ENCODE results near the gene SMPD3.
A peak's percentile ranks its signal among the peaks of the same experiment; 100 is the strongest.

SMPD3 gene

DNA sequence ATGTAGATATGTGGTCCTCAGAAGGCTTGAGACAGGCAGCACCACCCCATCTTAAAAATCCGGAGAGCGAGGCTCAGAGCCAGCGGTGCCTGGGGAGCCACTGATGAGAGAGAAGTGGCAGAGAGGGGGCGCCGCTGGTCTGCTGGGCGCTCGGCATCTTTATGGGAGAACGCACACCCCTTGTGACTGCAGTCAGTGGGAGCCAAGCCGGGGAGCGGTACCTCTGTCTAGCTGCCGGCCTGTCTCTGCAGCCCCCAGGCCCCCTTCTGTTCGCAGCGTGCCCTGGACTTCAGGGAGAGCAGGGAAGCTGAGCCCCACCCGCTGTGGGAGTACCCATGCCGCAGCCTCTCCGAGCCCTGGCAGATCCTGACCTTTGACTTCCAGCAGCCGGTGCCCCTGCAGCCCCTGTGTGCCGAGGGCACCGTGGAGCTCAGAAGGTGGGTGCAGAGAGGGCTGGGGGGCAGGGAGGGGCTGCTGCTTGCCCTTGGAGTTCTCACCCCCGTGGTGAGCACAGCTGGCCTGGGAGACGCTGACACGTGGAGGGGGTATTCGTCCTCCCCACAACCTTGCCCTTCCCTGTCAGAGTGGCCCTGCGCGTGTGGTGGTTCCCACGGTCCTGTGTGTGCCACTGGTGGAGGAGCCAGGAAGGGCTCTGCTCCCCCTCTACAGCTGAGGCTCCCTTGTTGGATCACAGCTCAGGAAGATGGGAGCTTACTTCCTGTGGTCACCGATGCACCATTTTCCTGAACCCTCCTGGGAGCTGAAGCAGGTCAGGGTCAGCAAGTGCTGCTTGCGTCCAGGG is 92.7 kb downstream of the SMPD3 start:
- DNase-seq (ENCODE audit: low spot score) = no peak

DNA sequence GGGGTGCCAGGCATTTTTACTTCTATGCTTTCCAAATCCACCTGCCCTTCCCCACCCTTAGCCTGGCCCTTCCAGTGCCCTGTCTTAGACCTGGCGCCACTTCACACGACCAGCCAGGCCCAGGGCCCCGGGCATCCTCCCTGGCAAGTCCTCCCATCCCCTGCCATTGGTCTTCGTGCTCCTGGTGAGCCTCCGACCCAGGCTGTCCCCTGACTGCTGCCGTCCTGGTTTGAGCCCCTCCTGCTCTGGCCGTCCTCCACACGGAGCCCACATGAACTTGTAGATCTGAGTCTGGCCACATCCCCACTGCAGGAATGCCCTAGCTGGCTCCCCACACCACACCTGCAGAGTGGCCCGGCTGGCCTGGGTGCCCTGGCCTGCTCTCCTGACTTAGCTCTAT is 93.5 kb downstream of the SMPD3 start:
- no peak for DNase-seq (ENCODE audit: low spot score)

DNA sequence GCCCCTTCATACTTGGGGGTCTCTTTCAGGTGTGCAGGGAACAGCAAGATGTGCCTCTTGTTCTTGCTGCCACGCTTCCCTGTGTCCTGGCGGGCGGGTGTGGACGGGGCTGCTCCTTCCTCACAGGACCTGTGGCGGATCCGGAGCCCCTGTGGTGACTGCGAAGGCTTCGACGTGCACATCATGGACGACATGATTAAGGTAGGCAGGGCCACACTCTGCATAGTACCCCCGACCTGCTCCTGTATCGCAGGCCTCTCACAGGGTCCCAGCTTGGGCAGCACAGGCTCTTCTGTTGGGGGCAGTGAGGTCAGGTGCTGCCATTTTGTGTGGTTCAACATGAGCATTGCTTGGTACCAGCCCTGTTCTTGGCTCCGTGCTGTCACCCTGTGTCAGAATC is 94.9 kb downstream of the SMPD3 start:
- DNase-seq (ENCODE audit: low spot score) = no peak

DNA sequence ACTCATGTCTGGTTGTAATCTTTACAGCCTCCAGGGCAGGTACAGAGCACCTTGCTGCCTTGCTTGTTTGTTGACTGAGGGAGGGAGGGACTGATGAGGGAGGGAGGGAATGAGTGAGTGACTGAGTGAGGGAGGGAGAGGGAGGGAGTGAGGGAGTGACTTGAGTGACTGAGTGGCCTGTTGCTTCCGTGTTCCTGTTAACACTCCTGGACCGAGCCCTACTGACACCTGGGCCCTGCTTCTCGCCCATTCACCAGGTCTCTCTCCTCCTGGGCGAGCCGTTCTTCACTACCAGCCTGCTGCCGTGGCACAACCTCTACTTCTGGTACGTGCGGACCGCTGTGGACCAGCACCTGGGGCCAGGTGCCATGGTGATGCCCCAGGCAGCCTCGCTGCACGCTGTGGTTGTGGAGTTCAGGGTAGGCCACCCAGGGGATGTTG is 96.3 kb downstream of the SMPD3 start:
- no peak for DNase-seq (ENCODE audit: low spot score)

DNA sequence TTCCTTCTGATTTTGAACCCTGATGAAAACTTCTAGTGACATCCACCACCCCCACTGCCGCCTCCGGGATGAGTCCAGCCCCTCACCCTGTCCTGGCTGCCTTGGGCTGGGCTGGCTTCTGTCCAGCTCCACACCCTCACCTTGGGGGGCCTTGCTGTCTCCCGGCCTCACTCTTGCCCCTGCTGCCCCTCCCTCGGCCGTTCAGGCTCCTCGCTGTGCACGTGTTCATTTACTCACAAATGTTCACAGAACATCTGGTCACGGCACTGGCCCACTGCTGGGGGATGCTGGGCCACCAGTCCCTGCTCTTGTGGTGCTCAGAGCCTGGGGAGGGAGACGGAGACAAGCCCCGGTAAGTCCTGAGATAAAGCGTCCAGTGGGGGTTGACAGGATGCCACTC is 96.8 kb downstream of the SMPD3 start:
- DNase-seq (ENCODE audit: low spot score) = no peak

DNA sequence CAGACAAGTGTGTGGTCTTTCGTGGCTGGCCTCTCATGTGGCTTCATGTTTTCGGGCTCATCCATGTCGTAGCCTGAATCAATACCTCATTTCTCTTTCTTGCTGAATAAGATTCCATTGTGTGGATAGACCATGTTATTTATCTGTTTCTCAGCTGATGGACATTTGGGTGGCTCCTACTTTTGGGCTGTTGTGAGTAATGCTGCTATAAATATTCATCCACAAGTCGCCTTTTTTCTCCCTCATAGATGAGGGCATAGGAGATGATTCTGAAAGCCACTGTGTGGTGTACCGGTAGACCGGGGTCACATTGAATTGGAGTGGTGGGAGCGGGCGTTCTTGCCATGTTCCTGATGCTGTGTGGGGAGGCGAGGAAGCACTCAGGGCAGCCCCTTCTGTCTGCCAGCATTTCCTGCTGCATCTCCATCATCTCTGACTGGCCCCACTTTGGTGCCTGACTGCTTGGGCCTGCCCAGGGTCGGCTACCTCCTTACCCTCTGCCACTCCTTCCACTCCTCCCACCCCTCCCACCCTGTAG is 97.4 kb downstream of the SMPD3 start:
- DNase-seq (ENCODE audit: low spot score) = no peak

DNA sequence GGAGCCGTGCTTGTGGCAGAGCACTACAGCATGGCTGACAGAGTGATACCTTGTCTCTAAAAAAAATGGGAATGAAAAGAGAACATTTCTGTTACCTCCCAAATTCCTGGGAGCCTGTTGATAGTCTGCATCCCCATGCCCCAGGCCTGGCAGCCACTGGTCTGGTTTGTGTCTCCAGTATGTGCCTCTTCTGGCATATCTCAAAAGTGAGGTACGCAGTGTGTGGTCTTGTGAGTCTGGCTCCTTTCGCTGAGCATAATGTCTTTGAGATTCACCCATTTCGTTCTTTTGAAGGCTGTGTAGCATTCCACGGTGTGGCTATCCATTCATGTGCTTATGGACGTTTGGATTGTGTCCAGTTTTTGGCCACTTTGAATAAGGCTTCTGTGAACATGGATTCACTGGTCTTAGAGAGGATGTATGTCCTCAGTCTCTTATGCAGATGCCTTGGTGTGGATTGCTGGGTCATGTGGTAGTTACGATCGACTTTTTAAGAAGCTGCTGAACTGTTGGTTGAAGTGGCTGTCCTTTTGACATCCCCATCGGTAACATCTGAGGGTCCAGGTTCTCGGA is 98.4 kb downstream of the SMPD3 start:
- DNase-seq (ENCODE audit: low spot score) = no peak

DNA sequence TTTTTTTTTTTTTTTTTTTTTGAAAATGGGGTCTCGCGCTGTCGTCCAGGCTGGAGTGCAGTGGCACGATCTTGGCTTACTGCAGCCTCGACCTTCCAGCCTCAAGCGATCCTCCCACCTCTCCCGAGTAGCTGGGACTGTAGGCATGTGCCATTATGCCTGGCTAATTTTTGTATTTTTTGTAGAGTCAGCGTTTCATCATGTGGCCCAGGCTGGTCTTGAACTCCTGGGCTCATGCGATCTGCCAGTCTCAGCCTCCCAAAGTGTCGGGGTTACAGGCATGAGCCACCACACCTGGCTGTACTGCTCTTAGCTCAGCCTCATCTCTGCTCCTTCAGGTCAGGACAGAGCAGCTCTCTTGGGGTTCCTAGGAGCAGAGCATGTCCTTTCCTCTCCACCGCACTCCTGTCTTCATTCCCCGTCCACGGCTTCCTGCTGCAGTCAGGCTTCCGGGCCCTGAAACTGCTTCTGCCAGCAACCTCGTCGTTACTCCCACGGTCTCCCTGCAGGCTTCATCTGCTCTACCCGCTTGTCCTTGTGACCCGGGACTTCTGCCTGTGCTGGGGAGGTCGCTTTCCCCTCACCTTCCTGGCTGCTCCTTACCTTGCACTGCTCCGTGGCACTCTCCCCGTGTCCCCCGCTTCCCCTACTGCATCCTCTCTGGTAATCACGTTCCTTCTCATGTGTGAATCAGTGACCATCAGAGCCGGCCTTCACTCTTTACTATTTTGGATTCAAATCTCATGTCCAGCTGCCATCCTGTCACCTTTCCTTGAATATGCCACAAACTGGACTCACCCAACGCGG is 99.5 kb downstream of the SMPD3 start:
- no peak for DNase-seq (ENCODE audit: low spot score)

DNA sequence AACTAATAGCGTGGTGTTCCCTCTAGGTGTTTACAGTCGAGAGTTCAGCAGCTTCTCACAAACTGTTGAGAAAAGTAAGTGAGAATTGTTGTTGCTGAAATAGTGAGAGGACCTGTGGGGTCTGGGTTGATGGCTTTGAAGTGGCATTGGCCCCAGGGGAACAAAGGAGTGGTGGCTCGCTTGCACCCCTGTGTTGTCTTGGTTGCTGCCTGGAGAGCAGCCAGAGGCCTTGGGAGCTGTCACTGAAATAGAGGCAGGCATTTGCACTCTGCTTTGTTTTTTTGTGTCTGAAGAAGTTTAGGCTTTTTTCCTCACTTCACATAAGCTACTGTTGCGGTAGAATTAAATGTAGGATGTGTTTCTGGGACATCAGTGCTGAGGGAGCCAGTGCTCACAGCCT is 100.7 kb downstream of the SMPD3 start:
- DNase-seq (ENCODE audit: low spot score) = no peak

DNA sequence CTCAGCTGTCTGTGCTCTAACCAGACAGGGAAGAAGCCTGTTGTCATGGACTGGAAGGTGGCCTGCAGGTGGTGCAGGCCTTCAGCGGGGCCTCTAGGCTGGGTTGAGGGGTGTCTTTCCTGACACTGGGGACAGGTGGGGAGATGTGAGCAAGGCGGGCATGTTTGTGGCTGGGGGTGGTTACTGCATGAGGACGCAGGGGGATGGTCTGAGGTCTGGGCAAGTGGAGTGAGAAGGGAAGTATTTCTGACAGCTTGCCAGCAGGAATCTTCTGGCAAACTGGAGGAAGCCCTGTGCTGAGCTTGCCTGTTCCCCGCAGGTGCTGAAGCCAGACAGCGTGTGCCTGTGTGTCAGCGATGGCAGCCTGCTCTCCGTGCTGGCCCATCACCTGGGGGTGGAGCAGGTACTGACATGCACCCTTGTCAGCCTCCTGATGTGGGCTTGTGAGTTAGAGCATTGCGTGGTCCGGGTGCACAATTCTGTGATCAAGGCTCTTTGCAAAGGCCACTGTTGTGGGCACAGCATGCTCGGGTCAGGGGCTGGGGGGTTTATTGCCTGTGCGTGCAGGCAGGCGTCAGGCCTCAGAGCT is 101.3 kb downstream of the SMPD3 start:
- DNase-seq (ENCODE audit: low spot score) = no peak

DNA sequence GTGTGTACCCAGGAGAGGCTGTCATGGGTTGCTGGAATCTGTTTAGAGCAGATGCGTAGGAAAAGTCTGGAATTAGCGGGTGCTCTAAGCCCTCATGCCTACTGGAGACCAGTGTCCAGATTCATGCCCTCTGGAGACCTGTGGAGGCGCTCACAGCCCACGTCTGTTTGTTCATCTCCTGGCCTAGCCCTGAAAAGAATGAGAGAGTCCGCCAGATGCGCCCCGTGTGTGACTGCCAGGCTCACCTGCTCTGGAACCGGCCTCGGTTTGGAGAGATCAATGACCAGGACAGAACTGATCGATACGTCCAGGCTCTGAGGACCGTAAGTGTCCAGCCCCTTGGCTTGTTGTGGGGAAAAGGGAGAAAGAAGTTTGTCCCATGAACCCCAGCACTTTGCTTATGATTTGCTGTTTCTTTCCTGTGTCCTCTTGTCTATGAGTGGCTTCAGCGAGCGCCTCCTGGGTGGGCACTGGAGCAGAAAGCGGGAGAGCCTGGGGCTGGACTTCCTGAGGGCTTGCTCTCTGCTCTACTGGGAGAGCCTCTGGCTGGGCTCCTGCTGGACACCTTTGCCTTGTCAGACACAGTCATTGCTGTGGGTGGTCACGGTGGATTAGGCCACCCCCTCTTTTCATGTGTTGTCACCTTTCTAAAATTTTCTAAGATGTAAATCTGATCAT is 102.2 kb downstream of the SMPD3 start:
- DNase-seq (ENCODE audit: low spot score) = no peak

DNA sequence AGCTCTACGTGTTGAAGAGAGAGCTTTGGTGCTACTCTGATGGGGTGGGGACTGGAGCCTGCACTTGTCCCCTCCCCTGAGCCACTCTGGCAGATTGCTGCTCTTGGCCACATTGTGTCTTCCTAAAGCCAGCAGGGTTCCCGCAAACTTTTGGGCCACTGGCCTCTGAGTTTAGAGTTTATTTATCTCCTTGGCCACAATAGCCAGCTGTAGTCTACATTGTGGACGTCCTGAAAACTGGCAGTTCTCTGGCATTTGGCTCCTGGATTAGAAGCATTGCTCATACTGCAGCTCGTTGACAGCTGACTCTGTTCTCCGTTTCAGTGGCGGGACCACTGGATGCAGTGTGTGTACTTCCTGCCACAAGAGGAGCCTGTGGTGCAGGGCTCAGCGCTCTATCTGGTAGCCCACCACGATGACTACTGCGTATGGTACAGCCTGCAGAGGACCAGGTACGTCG is 102.9 kb downstream of the SMPD3 start:
- no peak for DNase-seq (ENCODE audit: low spot score)

DNA sequence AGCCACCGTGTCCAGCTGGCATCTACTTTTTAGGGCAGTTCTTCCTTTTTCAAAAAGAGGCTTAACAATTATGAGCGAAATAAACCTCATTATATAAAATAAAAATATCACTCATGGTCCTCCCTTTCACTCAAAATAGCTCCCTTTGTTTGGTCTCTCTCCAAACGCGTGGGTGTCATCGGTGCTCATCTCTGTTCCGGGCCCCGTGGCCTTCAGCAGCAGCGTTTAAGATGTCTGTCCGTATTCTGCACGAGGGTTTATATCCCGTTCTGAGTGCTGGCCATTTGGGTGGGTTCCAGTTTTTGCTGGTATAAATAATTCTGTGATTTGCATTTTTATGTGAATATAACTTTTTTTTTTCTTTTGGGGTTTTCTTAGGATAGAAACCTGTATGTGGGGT is 104.1 kb downstream of the SMPD3 start:
- DNase-seq (ENCODE audit: low spot score) = no peak

DNA sequence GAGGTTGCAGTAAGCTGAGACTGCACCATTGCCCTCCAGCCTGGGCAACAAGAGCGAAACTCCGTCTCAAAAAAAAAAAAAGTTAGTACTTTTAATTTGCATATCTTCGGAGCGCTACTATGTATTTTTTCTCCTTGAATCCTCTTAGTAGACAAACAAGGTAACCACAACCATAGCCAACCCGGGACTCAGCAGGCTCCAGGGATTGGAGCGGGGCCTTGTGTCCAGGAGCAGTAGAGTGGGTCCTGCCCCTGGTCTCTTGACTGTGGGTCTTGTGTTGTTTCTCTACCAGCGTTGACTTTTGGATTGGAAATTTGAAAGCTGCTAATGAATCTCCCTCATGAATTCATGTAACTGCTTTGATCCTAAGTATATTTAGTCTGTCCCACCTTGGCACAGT is 105.2 kb downstream of the SMPD3 start:
- DNase-seq (ENCODE audit: low spot score) = no peak

DNA sequence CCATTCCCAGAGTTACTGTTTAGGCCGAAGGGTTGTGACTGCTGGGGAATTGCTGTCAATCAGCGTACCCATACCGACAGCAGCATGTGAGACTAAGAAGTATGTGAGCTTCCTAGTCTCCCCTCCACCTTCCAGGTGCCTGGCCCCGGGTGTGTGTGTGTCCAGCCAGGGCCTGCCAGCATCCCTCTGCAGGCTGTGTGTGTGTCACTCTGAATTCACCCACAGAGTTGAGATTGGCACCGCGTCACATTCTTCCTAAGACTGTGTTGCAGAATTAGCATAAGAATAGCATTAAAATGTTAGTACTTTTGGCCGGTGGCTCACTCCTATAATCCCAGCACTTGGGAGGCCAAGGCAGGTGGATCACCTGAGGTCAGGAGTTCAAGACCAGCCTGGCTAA is 105.7 kb downstream of the SMPD3 start:
- DNase-seq (ENCODE audit: low spot score) = no peak

DNA sequence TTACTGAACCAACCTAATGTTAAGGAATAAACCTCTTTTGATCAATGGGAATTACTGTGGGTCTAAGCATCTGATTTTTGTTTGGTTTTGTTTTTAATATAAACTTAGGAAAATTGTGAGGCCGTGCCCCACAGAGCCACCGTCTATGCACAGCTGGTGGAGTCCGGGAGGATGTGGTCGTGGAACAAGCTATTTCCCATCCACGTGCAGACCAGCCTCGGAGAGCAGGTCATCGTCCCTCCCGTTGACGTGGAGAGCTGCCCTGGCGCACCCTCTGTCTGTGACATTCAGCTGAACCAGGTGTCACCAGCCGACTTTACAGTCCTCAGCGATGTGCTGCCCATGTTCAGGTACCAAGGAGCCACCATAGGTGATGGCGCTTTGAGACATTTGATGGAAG is 109.1 kb downstream of the SMPD3 start:
- no peak for DNase-seq (ENCODE audit: low spot score)

DNA sequence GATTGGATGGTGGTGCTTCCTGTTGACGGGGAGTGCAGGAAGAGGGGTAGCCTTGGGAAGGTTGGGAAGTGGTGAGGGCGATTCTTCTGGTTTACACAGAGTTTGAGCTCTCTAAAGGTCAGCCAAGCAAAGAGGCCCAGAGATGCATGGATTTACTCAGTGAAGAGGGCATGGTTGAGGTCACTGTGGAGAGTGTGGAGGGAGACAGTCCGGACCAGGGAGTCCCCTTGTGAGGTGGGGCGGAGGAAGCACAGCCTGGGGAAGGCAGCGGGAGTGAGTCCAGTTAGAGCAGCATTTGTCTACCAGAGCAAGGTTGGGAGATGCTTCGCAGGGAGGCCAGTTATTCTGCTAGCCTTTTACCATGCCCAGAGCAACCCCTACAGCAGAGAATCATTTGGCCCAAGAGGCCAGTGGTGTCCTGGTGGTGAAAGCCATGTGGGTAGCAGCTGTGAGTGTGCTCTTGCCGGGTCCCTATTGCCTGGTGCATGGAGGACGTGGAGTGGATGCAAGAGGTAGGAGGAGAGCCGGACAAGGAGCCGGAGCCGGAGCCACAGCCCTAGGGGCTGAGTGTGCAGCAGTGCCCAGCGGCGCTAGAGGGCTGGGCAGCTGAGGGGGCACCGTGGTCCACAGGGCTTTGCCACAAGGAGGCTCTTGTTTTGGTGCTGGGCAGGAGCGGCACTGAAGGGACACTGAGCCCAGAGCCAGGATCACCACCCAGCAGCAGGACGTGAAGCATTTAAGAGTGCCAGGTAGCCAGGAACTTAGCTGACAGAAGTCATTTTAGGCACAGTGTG is 109.8 kb downstream of the SMPD3 start:
- no peak for DNase-seq (ENCODE audit: low spot score)

DNA sequence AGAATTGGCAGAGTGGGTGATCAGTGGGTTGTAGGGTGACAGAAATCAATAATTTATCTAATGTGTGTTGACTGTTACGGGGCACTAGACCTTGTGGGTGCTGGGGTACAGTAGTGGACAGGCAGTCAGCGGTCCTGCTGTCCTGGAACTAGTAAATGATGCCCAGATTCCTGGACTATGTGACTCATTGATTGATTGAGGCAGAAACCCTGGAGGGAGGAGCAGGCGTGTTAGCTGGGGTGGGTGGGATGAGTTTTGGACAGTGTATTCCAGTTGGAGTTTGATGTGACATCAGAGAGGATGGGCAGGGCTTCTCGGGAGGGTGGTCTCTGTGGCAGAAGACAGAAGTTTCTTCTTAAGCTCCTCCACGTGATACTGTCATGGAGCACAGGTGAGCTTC is 113.1 kb downstream of the SMPD3 start:
- no peak for DNase-seq (ENCODE audit: low spot score)

DNA sequence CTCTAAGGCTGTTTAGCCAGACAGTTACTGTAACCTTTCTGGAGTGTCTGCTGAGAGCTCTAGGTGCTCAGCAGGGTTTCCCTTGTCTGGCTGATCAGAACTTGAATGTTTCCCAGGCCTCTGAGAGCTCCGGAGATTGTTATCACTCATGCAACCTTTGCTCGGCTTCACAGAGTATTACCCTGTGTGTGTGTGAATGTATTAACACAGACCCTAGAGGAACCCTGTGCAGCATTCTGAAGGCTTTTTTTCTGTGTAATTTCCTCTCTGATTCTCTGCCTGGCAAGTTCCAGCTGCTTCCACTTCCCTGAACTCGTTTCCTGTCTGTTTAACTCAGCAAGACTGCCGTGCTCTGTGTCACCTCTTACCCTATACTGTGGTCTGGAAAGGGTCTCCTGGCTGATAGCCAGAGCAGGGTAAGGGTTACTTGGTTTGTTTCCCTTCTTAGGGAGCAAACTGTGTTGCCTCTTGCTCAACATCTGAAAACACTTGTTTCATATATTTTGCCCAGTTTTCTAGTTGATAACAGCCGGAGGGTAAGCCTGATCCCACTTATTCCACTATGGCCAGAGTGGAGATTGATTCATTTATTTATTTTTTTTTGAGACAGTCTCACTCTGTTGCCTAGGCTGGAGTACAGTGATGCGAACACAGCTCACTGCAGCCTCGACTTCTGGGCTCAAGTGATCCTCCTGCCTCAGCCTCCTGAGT is 115.7 kb downstream of the SMPD3 start:
- peak; percentile 63 for DNase-seq (ENCODE audit: low spot score)

DNA sequence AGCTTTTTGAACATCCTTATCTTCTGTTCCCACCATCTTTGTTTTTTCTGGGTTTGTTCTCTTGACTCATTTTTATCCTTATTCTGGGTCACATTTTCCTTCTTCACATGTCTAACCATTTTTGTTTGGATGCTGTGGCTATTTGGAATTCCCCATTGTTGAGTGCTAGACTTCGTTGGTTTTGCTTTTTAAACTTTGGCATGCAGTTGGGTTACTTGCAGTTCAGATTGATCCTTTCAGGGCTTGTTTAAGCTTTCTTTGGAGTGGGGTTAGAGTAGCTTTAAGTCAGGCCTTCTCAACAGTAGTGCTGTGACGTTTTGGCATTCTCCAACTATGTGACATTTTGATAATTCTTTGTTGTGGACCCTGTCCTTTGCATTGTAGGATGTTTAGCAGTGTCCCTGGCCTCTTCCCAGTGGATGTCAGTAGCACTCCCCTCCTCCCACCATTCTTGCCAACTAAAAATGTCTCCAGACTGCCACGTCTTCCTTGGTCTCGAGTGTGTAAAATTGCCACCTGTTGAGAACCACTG is 116.4 kb downstream of the SMPD3 start:
- DNase-seq (ENCODE audit: low spot score) = no peak
